GM19467 (cell line): ENCODE measurements around the gene NFKBIB.

Experiments used
- ATAC-seq: cut with Tn5 transposase; IDR thresholded peaks from one replicate; pipeline ENCODE4 v1.9.1; 2021; ENCODE audit warnings: mild to moderate bottlenecking, moderate library complexity; ENCODE audit not compliant: unreplicated experiment

The NFKBIB gene

GRCh38 chr19:38953677-38954076 lies 53.9 kb downstream of the NFKBIB start:
- ATAC-seq = no peak

- ATAC-seq = no peak
Measured at GRCh38 chr19:38956264-38956663, 56.5 kb downstream of the NFKBIB start.

GRCh38 chr19:38958301-38958700 lies 58.5 kb downstream of the NFKBIB start:
- no peak for ATAC-seq
